NCI-H748 (cell line): Measurements from ENCODE around the gene NUDT14.

Experiments
- DNase-seq: peaks from one replicate; lab custom pipeline; 2025; ENCODE audit not compliant: unreplicated experiment; lab: John Stamatoyannopoulos, UW

Gene NUDT14

DNA sequence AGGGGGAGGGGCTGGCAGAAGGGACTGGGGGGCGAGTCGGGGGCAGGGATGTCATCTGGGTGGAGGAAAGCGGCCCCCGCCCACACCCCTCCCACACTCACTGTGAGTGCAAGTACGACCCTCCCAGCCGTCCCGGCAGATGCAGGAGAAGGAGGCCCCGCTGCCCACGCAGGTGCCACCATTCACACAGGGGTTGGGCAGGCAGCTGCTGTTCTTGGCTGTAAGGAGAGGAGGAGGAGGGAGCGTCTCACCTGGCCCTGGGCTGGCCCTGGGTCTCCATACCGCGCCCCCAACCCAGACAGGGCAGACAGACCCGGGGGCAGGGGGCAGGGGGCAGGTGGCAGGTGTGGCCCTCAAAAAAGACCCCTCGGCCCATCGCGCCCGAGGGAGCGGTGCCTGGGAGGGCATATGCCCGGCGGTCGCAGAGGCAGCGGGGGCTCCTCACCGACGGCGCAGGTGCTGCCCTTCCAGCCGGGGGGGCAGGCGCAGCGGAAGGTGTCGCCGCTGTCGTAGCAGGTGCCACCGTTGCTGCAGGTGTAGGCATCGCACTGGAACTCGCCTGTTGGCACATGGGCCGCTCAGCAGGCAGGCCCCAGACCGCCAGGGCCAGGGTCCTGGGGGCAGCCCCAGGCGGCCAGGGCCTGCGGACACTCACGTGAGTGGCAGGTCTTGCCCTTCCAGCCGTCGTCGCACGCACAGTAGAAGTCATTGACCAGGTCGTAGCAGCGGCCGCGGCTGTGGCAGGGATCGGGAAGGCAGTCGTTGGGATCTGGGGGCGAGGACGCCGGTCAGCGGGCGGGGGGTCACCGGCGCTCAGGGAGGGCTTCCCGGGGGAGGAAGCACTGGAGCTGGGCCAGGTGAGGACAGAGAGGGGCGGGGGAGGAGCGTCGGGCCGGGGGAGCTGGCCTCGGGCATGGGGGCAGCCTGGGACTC, 33.2 kb downstream of the NUDT14 start:
- DNase-seq = no peak

DNA sequence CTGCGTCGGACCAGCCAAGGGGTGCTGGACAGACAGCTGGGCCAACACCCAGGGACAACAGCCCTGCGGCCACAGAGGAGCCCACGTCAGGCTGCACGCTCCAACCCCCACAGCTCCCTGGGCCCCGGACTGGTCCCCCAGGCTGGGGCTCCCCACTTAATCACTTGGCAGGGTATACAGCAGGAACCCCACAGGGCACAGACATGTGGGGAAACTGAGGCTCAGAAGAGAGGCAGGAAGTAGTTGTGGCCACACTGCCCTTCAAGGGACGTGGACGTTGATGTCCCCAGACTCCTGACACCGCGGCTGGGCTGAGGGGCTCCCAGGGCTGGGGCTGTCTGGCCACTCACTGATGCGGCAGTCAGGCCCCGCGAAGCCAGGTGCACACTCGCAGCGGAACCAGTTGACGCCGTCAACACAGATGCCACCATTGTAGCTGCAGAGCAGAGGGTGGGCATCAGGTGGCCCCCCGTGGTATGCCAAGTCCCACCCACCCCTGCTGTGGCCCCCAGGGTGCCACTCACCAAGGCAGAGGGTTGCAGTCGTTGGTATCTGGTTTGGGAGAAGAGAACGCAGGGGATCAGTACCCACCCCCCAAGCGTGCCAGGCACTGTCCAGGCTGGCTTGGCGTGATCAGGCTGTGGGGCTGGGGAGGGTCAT, 34.0 kb downstream of the NUDT14 start:
- DNase-seq = no peak

DNA sequence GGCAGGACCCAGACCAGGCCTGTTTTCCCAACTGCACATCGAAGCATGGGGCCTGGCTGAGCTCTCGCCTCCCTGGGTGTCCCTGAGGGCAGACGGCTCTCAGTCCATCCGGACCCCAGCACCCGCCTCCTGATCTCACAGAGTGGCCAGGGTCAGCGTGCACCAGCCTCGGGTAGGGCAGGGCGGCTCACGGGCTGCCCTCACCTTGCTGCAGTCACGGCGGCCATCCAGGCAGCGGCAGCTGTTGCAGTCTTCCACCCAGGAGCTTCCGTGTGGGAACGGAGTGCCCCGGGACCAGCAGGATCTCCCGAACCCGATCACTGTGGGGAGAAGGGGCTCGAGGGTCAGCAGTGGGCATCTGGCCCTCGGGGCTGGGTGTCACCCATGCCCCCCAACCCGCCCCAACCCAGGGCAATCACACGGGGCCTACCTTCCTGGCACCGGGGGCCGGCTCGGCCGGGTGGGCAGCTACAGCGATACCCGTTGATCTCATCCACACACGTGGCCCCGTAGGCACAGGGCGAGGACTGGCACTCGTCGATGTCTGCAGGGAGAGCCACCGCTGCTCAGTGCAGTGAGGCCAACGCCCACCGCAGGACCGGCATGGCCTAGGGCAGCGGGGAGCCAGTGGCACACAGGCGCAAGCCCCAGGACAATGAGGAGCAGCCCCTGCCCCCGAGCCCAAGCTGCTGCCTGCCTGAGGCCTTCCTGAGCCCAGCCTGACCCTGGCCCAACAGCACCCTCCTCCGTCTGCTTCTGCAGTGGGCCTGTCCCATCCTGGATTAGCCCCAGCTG, 34.7 kb downstream of the NUDT14 start:
- no peak for DNase-seq

DNA sequence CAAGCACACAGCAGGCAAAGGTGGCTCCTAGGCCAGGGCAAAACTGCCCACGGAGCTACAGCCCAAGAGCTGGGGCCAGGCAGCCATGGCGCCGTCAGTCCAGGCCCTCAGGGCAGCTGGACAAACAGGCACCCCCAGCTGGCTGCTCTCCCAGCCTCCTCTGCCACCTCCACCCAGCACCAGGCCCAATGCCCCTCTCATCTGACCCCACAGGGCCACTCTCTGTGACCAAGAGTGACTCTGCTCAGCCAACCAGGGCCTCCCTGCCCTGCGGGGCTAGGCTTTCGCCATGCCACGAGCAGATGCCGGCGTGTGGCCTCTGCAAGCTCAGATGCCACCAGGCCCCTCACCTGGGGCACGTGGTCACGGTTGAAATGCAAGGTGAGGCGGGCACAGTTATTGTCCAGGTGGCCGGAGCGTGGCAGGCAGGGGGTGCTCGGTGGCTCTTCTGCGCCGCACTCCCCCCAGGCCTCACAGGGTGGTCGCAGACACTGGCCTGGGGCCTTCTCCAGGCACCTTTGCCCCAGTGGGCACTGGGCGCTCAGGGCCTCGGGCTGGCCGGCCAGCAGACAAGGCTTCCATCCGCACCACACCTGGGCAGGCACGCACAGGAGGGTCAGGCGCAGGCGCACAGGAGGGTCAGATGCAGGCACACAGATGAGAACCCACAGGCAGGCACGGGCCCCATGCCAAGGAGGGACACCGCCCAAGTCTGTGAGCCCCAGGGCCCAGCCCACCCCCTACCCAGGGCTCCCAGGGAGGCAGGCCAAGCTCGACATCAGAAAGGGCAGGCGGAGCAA, 35.5 kb downstream of the NUDT14 start:
- no peak for DNase-seq

DNA sequence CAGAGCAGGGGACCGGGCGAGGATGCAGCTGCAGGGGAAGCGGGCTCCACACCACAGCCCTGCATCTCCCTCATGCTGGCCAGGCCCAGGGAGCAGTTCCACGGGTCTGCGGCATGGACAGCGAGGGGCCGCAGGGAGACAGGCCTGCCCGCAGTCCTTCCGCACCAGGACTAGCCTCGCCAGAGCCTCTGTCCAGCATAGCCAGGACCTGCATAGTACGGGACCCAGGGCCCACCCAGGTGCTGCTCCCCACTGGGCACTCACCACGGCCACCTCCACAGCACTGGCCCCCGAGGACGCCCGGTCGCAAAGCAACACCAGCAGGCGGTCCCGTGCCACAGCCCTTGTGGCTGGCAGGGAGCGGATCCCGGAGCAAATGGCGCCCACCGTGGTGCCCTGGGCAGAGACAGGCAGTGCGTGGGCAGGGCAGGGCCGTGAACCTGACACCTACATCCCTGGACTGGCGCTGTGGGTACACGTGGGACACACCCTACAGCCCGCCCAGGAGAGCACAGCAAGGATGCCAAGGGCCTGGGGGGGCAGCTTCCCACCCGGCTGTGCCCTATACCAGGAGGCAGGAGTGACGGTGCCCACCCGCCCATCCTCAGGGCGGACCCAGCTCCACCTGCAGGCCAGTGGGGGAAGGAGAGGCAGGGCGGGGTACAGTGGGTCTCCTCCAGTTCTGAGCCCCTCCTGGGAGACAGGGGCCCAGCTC, 36.3 kb downstream of the NUDT14 start:
- no peak for DNase-seq

DNA sequence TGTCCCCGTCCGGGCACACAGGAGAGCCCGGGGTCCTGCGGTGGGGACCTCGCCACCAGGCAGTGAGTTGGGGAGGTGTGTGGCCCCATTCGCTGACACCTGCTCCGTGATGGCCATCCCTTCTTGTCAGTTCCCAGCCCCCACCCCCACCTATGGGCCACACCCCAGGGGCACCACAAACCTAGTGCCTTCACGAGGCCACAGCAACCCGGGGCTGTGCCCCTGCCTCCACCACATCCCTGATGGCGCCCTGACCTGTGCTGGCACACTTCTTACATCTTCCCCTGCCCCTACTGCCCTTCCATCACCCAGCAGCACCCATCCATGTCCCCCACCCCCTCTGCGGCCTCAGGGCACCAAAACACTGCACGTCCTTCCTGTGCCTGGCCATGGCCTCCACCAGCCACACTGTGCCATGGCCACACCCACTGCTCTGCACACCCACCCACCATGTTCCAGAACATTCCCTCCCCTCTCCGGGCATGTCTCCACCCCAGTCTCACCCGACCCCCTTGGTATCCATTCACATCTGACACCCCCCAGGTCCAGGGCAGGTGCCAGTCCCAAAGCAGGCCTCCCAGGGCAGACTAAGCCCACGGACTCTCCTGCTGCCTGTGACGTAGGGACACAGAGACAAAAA, 37.0 kb downstream of the NUDT14 start:
- no peak for DNase-seq

DNA sequence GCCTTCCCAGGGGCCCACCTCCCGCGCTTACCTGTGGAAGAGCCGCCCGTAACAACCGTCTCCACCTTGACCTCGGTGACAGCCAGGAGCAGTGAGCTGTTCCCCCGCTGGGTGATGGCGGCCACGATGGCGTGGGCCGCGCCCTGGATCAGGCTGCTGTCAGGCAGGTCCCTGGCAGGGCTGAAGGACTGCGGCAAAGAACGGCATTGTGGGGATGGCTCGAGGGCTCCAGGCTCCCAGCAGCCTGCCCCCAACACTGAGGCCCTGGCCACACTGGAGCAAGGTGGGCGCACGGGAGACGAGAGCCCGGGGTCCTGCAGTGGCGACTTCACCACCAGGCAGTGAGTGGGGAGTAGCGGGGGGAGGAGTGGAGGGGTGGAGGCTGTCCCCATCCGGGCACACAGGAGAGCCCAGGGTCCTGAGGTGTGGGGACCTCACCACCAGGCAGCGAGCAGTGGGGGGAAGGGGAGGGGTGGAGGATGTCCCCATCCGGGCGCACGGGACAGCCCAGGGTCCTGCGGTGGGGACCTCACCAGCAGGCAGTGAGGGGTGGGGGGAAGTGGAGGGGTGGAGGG, 37.6 kb downstream of the NUDT14 start:
- no peak for DNase-seq

DNA sequence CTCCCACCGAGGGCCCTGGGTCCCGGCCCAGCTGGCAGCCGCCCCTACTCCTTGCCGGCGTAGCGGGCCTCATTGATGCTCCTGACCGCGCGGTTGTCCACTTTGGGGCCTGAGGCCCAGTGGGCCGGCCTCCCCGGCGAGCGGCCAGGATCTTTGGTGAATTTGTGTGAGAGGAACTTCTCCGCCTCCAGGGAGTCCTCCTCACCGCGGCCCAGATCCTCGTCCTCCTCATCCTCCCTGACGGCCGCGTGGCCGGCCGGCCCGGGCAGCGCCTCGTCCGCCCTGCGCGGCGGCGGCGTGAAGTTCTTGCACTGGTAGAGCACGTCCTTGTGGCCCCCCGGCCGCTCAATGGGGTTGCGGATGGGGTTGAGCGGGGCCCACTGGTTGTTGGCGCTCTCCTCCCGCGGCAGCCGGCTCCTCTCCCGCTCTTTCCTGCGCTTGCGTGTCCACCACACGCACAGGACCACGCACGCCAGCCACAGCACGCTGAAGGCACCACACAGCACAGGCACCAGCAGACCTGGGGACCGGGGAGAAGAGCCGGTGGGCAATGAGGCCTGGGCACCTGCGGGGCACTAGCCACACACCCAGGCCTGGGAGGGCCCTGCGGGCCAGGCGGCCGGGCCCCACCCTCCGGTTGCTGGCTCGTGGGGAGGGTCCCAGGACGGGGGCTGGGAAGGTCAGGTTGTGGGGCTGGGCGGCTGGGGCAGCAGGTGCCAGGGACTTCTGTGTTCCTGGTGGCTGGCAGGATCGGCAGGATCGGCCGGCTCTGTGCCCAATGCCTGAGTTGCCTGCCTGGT, 38.3 kb downstream of the NUDT14 start:
- no peak for DNase-seq

DNA sequence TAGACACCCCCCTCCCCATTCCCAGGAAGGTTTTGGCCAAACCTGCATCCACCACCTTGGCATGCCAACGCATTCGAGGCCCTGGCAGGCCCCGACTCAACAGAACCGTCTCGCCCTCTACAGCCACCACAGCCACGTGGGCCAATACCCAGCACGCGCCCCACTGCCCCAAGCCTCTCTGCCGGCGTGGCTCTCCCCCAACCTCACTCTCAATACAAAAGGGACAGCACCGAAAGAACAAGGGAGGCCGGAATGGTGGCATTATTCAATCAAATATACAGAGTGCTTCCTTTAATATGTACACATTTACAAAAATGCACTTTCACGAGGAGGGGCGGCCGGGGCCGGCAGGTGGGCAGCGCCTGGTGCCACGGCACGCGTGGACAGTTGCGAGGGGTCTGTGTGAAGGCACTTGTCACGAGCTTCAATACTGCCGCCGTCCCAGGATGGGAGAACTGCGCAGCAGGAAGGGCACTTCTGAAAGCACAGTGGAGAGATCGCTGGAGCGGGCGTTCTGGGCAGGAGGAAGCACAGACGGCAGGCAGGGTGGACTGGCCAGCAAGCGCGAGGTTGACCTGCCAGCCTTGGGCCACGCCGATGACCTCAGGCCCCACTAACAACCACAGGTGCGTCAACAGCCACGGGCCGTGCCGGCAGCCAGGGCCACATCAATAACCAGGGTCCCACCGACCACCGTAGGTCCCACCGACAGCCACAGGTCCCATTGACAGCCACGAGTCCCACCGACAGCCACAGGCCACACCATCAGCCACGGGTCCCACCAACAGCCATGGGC, 39.4 kb downstream of the NUDT14 start:
- DNase-seq = no peak

DNA sequence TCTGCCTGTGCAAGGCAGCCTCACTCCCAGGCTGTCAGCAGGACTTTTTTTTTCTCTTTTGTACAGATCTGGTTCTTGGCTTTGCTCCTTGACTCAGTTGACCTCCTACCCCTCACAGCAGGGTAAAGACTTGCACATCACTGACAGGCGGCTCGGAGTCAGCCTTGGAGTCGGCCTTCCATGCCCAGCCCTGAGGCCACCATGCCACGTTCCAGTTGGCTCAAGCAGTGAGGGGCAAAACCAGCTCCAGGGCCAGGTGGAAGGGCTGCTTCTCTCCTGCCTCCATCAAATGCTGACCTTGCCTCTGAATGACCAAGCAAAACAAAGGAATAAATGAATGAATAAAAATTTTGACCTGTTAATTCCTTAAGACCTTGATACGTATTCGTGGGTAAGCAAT, 40.1 kb downstream of the NUDT14 start:
- DNase-seq = no peak

DNA sequence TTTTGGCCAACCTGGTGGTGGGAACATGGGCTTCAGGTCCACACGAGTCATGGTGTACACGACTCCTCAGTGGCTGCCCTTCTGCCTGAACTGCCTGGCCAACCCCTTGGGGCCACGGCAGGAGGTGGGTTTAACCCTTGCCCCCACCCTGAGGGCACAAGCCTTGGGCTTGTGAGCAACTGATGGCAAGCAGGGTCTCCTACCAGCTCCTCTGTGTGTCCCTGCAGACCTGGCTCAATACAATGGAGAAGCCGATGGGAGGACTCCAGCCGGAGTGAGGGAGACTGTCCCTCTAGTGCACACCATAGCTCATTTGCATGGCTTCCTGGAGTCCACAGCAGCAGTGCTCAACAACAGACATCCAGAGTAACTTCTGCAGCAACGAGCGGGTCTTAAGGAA, 40.5 kb downstream of the NUDT14 start:
- DNase-seq = no peak

DNA sequence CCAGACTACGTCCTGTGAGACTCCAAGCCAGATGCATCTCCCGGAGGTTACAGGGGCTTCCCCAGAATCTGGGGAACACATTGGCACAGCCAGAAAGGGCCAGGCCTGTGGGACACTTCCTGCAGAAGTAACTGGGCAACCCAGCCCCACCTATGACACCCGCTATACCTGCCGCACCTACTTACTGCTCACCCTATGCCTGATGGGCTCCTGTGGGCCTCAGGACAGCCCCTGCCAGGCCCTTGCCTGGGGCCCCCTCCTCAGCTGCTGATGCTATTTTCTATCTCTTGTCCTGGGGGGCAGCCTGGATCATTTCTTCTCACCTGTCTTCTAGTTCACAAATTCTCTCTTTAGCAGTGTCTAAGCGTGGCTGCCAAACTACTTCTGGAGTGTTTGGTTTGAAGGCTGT, 41.3 kb downstream of the NUDT14 start:
- DNase-seq = no peak

DNA sequence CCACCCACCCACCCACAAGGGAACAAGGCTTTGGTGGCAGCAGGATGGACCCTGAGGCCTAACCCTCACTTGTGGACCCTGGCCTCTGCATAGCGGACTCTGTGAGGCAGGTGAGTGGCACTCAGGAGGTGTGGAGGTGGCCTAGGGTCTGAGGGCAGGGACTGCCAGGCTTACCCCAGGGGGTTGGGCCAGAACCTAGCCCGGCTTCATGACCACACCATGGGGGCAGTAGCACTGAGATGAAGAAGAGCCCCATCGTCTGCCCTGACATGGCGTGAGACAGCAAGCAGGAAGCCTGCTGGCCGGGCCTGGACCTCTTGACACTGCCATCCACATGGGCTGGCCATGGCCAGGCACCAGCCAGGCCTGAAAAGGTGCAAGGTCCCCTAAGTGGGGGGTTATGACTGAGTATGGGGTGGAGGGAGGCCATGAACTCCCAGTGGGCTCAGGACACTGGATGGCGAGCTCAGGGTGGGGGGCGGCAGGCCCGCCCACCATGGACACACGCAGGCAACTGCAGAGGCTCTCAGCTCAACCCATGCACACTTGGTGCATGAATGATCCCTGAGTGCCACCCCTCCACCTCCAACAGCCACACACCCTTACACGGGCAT, 41.8 kb downstream of the NUDT14 start:
- DNase-seq = no peak

DNA sequence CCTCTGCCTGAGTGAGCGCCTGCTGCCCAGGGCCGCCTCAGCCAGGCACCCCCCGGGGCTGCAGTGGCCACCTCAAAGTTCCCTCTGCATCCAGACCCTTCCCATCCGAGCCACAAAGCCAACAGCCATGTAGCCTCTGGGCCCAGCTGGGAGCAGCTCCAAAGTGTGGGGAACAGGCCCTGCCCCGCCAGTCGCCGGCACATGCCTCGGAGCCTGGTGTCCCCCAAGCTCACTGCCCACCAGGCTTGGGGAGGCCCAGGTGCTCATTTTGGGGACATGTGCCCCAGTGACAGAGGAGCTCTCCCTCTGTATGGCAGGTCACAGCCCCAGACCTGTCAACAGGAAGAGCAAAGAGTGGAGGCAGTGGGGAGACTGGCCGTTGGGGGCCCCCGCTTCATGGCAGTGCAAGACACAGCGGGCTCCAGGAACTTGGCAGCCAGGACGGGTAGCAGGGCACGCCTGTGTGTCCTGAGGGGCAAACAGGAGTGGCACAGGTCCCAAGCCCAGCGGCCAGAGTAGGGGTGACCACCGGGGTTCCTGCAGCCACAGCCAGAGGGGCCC, 42.5 kb downstream of the NUDT14 start:
- DNase-seq = no peak

DNA sequence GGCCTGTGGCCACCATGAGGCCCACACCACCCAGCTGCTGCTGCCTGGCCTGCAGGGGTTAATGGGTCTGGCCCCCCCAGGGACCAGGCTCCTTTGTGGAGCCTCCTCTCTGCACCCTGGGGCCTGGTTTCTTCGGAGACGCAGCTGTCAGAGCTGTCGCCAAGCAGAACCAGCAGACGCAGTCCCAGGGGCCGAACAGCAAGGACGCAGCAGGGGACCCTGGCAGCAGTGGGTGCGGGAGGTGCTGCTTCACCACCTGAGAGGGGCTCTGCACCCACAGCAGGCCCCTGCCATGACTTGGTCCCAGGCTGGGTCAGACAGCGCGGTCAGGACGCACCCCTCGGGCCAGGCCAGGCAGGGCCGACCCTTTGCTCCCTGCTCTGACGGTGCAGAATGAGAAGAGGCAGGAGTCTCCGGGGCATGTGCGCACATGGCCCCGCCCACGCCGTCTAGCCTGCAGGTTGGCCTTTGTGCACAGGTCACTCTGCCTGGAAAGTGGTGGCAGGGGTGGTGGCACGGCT, 43.0 kb downstream of the NUDT14 start:
- no peak for DNase-seq

DNA sequence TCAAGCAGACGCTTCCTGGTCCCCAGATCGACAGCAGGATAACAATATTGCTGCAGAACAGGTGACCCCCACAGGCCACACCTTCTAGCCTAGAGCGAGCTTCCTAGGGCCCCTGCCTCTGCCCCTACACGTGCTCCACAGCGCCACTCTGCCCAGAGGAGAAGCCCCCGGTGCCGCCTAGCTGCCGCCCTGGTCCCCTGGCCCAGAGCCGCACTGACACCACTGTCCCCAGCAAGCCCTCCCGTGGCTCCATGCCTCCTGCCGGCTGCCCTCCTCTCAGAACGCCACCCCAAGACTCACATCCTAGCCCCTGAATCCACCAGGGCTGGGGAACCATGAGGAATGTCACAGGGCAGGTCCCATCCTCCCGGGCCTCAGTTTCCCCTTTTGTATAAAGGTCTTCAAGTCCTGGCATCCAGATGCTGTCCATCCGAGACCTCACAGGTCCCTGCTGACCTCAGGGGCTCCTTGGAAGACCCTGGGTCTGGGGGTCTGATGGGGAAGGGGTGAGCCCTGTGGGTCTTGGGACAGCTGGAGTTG, 43.6 kb downstream of the NUDT14 start:
- DNase-seq = no peak
